NCI-H1436 (cell line): ENCODE results near the gene ETNK2.

ENCODE experiments used
- DNase-seq: peaks from one replicate; lab custom pipeline; 2025; lab: John Stamatoyannopoulos, UW

ETNK2 gene

GRCh38 chr1:204151552-204152309 is at the start of gene ETNK2:
TSS of gene ETNK2 (minus strand) at chr1:204152044. CDS start at chr1:204151852, 192 bp downstream.
- peak; percentile 77 for DNase-seq

GRCh38 chr1:204201348-204202040 is 49.6 kb upstream of the ETNK2 start:
- no peak for DNase-seq

- no peak for DNase-seq
Observed at GRCh38 chr1:204199579-204199978, 47.7 kb upstream of the ETNK2 start.

DNA sequence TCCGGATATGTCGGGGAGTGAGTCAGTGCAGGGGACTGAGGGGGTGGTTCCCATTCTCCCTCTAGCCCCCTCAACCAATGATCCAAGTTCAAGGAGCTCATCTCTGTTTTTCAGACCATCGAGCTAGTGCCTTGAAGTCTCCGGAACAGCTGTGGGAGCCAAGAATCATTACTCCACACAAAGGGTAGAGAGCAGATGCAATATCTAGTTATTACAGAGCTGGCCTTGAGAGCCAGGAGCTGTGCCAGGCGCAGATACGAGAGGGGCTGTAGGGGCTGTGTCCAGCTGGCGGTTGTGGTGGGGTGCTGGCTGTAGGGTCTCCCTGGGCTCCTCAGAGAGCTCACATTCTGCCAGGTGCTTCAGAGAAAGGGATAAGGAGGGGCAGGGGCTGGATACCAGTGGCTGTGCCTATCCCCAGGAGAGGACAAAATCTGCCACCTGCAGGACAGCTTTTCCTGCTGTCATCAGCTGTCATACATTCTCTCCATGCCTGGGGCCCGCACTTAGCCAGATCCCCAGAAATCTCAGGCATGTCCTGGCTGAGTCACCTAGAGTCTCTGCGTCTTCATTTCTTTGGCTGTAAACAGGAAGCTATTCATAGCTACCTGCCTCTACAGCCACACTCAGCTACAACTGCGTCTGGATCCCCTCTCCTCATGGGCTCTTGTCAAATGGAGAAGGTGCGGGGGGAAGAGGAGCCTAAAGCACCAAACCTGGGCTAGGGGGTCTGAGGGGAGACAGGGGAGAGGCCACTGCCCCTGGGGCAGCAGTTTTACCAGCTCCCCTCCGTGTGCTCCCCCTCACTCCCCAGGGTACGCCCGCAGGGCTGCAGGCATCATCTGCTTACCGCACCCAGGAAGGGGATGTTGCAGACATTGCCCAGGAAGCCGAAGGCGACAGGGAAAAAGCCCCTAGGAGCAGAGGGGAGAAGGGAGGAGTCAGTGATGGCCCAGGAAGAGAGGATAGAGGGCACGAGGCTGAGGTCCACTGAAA is 46.8 kb upstream of the ETNK2 start:
- DNase-seq: peak; percentile 29

DNA sequence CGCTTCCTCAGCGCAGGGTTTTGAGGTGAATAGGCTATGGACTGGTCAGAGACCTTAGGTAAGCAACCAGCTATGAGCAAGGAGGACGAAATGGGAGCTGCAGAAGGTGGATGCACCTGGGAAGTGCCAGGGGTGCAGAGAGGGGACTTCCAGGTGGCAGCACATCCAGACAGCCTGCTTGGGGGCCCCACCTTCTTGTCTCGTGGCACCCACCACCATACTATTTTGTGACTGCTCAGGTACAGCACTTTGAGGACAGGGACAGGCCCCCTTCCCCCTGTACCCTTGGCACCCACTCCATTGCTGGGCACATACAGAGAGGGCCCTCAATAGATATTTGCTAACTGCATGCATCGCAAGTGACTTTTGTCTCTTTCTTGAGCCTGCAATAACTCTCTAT is 45.2 kb upstream of the ETNK2 start:
- no peak for DNase-seq

DNA sequence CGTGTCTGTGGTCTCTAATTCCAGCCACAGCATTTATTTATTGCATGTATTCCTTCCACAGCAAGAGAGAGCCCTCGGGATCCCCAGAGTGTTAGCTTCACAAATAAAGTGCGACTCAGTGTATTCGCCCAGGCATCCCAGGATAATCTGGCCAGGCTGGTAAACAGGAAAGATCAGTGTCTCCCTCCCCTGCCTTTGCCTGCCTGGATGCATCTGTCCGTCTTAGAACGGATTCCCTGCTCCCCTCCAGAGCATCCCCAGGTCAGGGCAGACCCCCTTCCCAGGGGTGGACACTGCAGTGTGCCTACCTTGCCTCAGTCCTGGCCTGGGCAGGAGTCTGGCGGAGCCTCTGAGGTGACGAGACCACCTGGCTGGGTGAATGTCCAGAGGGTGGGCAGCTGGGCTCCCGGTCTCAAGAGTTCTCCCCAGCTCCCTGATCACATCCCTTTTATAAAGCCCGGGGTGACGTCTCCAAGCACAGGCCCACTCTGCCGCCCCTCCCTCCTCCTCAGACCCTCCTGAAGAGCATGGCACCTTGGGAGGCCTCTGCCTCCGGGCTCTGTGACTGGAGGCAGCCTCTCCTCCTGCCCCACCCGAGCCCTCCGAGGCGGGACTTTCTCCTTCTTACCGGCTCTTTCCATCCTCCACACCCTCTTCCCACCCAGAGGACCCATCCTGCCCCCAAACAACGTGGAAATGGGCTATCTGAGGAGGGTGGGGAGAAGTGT is 44.4 kb upstream of the ETNK2 start, which contains the start of gene KISS1:
KISS1 (minus strand) TSS at position 424 of the 728 bp plus-strand sequence. CDS start 3,615 bp downstream, outside the sequence.
- DNase-seq: no peak

GRCh38 chr1:204194771-204195170 is 42.9 kb upstream of the ETNK2 start:
- no peak for DNase-seq

DNA sequence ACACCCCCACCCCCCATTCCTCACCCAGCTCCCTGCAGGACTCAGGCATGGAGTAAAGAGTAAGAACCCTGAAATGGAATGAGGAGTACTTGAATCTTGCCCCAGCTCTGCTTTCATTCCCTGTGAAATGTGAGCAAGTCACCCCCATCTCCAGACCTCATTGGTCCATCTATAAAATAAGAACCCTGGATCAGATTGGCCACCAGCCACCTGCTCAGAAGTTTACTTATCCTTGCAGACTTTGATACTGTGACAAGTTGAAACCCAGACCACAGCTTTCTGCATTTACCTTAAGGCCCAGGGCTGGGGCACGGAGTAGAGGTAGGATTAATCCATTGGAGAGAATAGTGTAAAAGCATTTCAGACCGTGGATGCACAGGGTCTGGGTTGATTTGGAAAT is 42.2 kb upstream of the ETNK2 start:
- DNase-seq: no peak

DNA sequence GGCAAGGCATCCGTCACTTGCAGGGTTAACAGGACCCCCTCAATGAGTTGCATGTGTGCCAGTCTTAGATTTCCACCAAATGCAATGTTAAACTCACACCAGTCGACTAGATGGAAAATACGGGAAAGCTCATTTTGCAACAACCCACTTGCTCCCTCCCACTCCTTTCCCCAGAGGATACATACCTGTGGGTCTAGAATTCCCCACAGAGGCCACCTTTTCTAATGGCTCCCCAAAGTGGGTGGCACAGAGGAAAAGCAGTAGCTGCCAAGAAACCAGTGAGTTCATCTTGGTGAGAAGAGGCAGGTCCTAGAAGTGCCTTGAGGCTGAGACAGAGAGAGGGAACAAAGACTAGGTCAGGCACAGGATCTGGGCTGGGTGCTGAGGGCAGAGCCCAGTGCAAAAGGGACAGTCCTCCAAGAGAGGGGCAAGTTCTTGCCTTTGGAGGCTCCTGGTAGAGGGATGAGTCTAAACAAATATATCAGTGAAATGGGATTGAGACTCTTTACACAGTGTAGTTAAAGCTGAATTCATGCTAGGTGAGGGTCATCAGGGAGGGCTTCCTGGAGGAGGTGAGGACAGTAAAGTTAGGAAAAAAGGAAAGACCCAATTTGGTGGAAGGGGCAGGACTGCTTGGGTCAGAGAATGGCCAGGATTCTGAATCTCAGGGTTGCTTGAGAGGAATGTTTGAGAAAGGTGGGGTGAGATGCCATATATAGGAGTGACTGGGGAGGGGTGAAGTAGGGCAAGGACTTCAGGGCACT is 40.9 kb upstream of the ETNK2 start:
- no peak for DNase-seq

- no peak for DNase-seq
Observed at GRCh38 chr1:204192046-204192445, 40.2 kb upstream of the ETNK2 start.

GRCh38 chr1:204191456-204191855 is 39.6 kb upstream of the ETNK2 start:
- DNase-seq: peak; percentile 47

DNA sequence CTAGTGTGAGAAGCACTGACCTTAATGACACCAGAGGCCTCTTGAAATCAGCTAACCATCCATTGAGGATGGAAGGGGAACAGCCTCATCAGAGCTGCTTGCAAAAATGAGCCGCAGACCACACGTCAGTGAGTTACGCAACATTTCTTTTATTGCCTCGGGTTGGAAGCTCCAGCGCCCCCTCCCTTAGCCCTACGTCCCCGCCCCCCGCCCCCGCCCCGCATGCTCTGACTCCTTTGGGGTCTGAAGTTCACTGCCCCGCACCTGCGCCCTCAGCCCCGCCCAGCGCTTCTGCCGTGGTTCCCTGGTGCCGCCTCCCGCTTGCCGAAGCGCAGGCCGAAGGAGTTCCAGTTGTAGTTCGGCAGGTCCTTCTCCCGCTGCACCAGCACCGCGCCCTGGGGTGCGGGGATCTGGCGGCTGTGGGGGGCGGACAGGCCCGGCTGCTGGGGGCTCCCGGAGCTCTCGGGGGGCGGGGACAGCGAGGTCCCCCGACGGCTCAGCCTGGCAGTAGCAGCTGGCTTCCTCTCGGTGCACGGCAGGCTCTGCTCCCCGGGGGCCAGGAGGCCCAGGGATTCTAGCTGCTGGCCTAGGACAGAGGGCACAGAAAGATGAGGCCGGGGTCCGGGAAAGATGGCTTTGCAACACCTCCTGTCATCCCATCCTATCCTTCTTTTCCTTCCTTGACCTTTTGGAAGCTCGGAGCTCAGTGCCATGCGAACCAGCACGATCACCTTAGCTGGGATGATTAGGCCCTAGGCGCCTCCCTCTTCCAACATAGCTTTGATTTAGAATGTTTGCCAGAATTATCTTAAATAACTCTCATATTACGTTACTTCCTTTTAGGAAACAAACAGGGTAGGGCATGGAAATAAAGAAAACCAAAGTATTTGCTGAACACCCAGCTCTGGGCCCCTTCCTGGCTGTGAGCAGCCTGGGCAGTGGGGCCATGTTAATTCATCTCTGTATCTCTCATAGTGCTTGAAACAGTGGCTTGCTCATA is 38.7 kb upstream of the ETNK2 start:
- peak; percentile 61 for DNase-seq

DNA sequence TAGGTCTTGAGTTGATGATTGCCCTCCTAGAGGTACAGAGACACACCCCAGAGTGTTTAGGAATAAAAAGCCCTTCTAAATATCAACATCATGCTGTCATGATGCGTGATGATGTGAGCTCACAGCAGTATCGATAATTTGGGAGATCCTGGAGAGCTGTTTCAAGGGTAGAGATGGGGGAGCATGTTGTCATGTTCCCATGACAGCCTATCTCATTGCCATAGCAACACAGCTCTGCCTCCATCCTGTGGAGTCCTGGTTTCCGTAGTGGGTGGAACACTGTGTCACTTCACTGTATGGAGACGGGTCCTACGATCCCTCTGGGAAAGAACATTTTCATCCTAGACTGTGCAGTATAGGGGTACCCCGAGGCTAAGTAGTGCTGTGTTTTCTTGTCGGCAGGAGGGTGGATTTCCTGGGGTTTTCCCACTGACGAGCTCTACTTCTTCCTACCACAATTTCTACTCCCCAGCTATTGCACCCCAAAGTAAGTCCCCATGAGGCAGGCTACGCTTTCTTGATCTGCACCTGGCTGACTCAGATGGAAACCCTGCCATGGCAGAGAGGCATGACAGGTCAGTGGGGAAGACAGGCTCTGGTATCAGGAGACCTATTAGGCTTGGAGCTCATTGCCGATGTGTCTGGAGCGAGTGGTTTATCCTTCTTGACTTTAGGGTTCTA is 37.3 kb upstream of the ETNK2 start:
- DNase-seq: no peak

DNA sequence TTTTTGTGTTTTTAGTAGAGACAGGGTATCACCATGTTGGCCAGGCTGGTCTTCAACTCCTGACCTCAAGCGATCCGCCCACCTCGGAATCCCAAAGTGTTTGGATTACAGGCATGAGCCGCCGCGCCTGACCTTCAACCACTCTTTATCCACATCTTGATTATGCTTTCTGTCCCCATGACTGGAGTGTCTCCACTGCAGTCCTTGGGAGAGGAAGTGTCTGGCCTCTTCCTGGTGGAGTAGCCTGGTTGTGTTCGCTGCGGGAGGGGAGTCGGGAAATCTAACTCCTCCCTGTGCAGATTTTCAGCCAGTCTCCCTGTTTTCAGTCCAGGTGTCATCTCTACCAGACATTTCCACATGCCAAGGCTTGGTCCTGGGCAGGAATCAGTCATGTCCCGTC is 34.8 kb upstream of the ETNK2 start:
- no peak for DNase-seq

DNA sequence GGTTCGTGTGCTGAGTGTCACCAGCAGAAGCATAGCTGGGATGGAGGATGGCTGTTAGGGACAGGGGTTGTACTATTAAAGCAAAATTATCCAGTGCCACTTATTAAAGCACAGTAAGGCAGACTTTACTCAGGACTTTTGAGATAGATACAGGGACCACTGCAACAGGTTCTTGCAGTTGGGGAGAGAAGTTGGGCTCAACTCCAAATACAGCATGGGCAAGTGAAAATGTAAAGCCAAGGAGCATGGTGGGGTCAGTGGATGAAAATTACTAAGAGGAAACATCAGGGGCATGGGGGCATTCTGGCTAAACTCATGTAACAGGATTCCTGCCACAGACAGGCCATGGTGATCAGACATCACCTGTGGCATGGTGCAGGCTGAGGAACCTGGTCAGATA is 29.3 kb upstream of the ETNK2 start:
- no peak for DNase-seq

DNA sequence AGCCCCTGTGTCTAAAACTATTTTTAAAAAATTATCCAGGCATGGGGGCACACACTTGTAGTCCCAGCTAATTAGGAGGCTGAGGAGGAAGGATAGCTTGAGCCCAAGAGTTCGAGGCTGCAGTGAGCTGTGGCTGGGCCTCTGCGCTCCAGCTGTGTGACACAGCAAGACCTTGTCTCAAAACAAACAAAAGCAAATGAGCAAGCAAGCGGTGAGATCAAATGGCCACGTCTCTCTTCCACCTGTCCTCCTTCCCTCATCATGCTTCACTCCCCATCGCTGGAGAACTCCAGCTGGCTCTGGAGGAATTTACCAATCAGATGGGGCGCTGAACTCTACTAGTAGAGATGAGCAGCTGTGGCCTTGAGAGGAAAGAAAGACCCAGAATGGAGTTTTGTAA is 28.3 kb upstream of the ETNK2 start:
- DNase-seq: no peak

DNA sequence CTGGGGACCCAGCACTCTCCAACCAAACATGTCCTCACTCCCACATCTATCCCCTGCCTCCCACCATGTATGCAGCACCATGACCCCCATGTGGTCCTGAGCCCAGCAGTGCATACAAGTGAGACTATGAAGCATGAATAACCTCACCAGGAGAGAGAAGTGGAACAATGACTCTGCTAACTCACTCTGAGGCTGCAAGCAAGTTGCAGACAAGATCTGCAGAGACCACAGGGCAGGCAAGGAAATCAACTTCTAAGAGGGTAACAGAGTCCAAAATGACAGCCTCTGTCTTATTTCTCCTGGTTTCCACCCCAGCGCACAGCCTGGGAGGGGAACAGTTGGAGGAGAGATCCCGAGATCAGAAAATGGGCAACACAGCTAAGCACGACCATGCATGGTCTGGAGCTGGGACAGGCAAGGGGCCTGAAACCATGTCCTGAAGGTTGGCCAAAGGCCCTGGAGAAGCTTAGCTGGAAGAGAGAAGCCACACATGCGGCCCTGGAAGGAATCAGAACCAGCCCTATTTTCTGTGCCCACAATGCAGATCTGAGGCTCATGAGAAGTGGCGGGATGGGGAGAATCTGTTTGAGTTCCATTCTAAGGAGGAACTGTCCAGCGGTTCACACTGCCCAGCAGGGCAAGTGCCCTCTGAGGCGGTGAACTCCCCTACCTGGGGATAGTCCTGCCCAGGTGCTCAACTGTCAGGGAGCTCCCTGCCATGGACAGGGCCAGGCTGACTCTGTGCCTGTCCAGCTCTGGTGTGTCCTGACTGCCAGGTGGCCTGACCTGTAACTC is 26.8 kb upstream of the ETNK2 start:
- DNase-seq: no peak

DNA sequence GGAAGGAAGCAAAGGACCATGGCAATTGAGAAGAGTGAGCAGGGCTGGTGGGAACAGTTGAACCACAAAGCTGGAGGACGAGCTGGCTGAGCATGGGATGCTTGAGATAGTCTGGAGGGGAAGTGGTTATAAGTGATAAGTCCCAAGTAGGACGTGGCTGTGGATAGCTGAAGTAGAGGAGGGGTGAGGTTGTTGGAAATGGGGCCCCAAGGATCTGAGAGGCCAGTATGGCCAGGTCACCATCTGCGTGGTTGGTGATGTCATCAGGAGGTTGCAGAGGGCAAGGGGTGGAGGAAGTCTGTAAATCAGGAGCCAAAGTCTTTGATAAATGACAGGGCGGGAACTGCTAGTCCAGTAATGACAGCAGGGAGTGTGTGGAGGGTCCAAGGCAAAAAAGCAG is 25.3 kb upstream of the ETNK2 start:
- no peak for DNase-seq
